ENCODE data around the gene KLK11.

GRCh38 chr19:50975766-50976165, 50.6 kb downstream of the KLK11 start:
- TF ChIP-seq EP300 (IDR thresholded peaks at IDR 0.05) = no peak
- TF ChIP-seq, protein P1, sequence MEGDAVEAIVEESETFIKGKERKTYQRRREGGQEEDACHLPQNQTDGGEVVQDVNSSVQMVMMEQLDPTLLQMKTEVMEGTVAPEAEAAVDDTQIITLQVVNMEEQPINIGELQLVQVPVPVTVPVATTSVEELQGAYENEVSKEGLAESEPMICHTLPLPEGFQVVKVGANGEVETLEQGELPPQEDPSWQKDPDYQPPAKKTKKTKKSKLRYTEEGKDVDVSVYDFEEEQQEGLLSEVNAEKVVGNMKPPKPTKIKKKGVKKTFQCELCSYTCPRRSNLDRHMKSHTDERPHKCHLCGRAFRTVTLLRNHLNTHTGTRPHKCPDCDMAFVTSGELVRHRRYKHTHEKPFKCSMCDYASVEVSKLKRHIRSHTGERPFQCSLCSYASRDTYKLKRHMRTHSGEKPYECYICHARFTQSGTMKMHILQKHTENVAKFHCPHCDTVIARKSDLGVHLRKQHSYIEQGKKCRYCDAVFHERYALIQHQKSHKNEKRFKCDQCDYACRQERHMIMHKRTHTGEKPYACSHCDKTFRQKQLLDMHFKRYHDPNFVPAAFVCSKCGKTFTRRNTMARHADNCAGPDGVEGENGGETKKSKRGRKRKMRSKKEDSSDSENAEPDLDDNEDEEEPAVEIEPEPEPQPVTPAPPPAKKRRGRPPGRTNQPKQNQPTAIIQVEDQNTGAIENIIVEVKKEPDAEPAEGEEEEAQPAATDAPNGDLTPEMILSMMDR (IDR thresholded peaks at IDR 0.05) = no peak
- no peak for TF ChIP-seq POLR2A (IDR thresholded peaks at IDR 0.05)
- no peak for TF ChIP-seq POLR2AphosphoS5 (IDR thresholded peaks at IDR 0.05)

Data from upper lobe of left lung (tissue), 4 donors.